Mesendoderm (in vitro differentiated cells): ENCODE data around the gene ITPR3.

Experiments used
- DNase-seq: peaks from one replicate; pipeline ENCODE4 v3.0.0; 2013
- H2AK5ac ChIP-seq: 2 replicates; pipeline ENCODE4 v1.6.1; 2013; ENCODE audit warnings: low read length, inconsistent platforms
- H2BK120ac ChIP-seq: 2 replicates; pipeline ENCODE4 v1.6.1; 2013; ENCODE audit warnings: low read depth, mild to moderate bottlenecking, low read length, moderate library complexity, mixed read lengths
- H2BK15ac ChIP-seq: replicated peaks from 2 replicates; pipeline ENCODE4 v1.6.1; 2013; ENCODE audit warnings: low read depth, mild to moderate bottlenecking, moderate library complexity
- H2BK5ac ChIP-seq: 2 replicates; pipeline ENCODE4 v1.6.1; 2013; ENCODE audit warnings: low read length, inconsistent platforms
- H3K18ac ChIP-seq: 2 replicates; pipeline ENCODE4 v1.6.1; 2013; ENCODE audit warnings: mild to moderate bottlenecking, low read length, mixed read lengths
- H3K23ac ChIP-seq: one replicate; pipeline ENCODE4 v1.6.1; 2013; ENCODE audit warnings: low read length
- H3K27ac ChIP-seq: 2 replicates; pipeline ENCODE4 v1.5.1; 2013; ENCODE audit warnings: low read depth, mild to moderate bottlenecking, inconsistent platforms, low read length, moderate library complexity
- H3K27me3 ChIP-seq: 2 replicates; pipeline ENCODE4 v1.6.1; 2013; ENCODE audit warnings: low read length, control low read depth, mild to moderate bottlenecking, inconsistent platforms; ENCODE audit not compliant: insufficient read depth, poor library complexity
- H3K36me3 ChIP-seq: 2 replicates; pipeline ENCODE4 v1.6.1; 2013; ENCODE audit warnings: low read length, inconsistent platforms; ENCODE audit not compliant: control insufficient read depth, insufficient read depth
- H3K4ac ChIP-seq: one replicate; pipeline ENCODE4 v1.6.1; 2013; ENCODE audit warnings: low read depth, mild to moderate bottlenecking, low read length, moderate library complexity
- H3K4me1 ChIP-seq: 2 replicates; pipeline ENCODE4 v1.6.1; 2013; ENCODE audit warnings: low read depth, low read length, inconsistent platforms; ENCODE audit not compliant: control insufficient read depth
- H3K4me2 ChIP-seq: 2 replicates; pipeline ENCODE4 v1.6.1; 2013; ENCODE audit warnings: low read length
- H3K4me3 ChIP-seq: 2 replicates; pipeline ENCODE4 v1.5.1; 2013; ENCODE audit warnings: mild to moderate bottlenecking, low read length
- H3K56ac ChIP-seq: one replicate; pipeline ENCODE4 v1.6.1; 2013; ENCODE audit warnings: low read length
- H3K79me1 ChIP-seq: 2 replicates; pipeline ENCODE4 v1.6.1; 2013; ENCODE audit warnings: low read length, inconsistent platforms
- H3K79me2 ChIP-seq: 2 replicates; pipeline ENCODE4 v1.6.1; 2013; ENCODE audit warnings: mild to moderate bottlenecking, low read length; ENCODE audit not compliant: control insufficient read depth, insufficient read depth
- H3K9ac ChIP-seq: 2 replicates; pipeline ENCODE4 v1.6.1; 2013; ENCODE audit warnings: low read length, inconsistent platforms
- H4K5ac ChIP-seq: one replicate; pipeline ENCODE4 v1.6.1; 2013; ENCODE audit warnings: low read length
- H4K8ac ChIP-seq: one replicate; pipeline ENCODE4 v1.6.1; 2013; ENCODE audit warnings: low read depth, mild to moderate bottlenecking, control low read depth, low read length, moderate library complexity
- WGBS: extraction: QIAGEN DNeasy Blood & Tissue Kit; methylation state at CpG from one replicate; pipeline ENCODE4 v1.1.7; 2013; ENCODE audit warnings: low lambda C conversion rate, missing lambda C conversion rate; ENCODE audit not compliant: insufficient coverage; ENCODE audit errors: extremely low coverage; 5-methylcytosine and 5-hydroxymethylcytosine counted together

The ITPR3 gene

GRCh38 chr6:33684428-33684896, 63.3 kb downstream of the ITPR3 start:
- Histone ChIP-seq H3K23ac (no peak overlapping the region), H2BK15ac (no peak overlapping the region), H3K27me3 (no peaks in the 10 kb centered on the region), H3K18ac (no peak overlapping the region), H3K4me2 (no peak overlapping the region), H2AK5ac (no peak overlapping the region), H3K36me3 (peaks cover 1% of the 10 kb centered on the region), H3K9ac (no peak overlapping the region), H4K5ac (no peak overlapping the region), H3K4me3 (no peak overlapping the region), H3K27ac (no peak overlapping the region), H4K8ac (no peak overlapping the region), H3K79me2 (no peaks in the 10 kb centered on the region), H3K79me1 (no peaks in the 10 kb centered on the region), H3K56ac (no peak overlapping the region), H3K4ac (no peak overlapping the region), H3K4me1 (no peaks in the 10 kb centered on the region), H2BK5ac (no peak overlapping the region), H2BK120ac (no peak overlapping the region)
- DNase-seq, result no peak
- no CpG with 5 or more reads among the region's 16 CpGs for WGBS

- Histone ChIP-seq H3K27me3 (no peaks in the 10 kb centered on the region), H3K56ac (no peak overlapping the region), H3K23ac (no peak overlapping the region), H2BK15ac (no peak overlapping the region), H4K8ac (no peak overlapping the region), H3K4me1 (no peaks in the 10 kb centered on the region), H3K79me1 (no peaks in the 10 kb centered on the region), H2AK5ac (no peak overlapping the region), H3K18ac (no peak overlapping the region), H3K9ac (no peak overlapping the region), H3K4me3 (no peak overlapping the region), H4K5ac (no peak overlapping the region), H2BK5ac (no peak overlapping the region), H2BK120ac (no peak overlapping the region), H3K4ac (no peak overlapping the region), H3K4me2 (no peak overlapping the region), H3K79me2 (no peaks in the 10 kb centered on the region), H3K27ac (no peak overlapping the region), H3K36me3 (peaks cover 1% of the 10 kb centered on the region)
- DNase-seq, result no peak
- WGBS, result no CpG with 5 or more reads among the region's 7 CpGs
Observed at GRCh38 chr6:33684983-33685382, 63.9 kb downstream of the ITPR3 start.

- Histone ChIP-seq H3K36me3 (peaks cover 1% of the 10 kb centered on the region), H2BK120ac (no peak overlapping the region), H3K79me1 (no peaks in the 10 kb centered on the region), H3K4ac (no peak overlapping the region), H3K4me3 (no peak overlapping the region), H3K56ac (no peak overlapping the region), H3K18ac (no peak overlapping the region), H3K9ac (no peak overlapping the region), H3K27ac (no peak overlapping the region), H4K8ac (no peak overlapping the region), H3K79me2 (no peaks in the 10 kb centered on the region), H4K5ac (no peak overlapping the region), H3K23ac (no peak overlapping the region), H2BK5ac (no peak overlapping the region), H2AK5ac (no peak overlapping the region), H3K4me2 (no peak overlapping the region), H3K4me1 (no peaks in the 10 kb centered on the region), H2BK15ac (no peak overlapping the region), H3K27me3 (no peaks in the 10 kb centered on the region)
- DNase-seq, result no peak
- no CpG with 5 or more reads among the region's 38 CpGs for WGBS
Observed at GRCh38 chr6:33685411-33686224, 64.5 kb downstream of the ITPR3 start.

- Histone ChIP-seq H2BK15ac (no peak overlapping the region), H3K56ac (no peak overlapping the region), H3K79me1 (no peaks in the 10 kb centered on the region), H3K4me2 (no peak overlapping the region), H3K36me3 (peaks cover 1% of the 10 kb centered on the region), H3K23ac (no peak overlapping the region), H3K4me1 (no peaks in the 10 kb centered on the region), H4K8ac (no peak overlapping the region), H3K79me2 (no peaks in the 10 kb centered on the region), H4K5ac (no peak overlapping the region), H2BK5ac (no peak overlapping the region), H2AK5ac (no peak overlapping the region), H3K18ac (no peak overlapping the region), H2BK120ac (no peak overlapping the region), H3K27me3 (no peaks in the 10 kb centered on the region), H3K27ac (no peak overlapping the region), H3K9ac (no peak overlapping the region), H3K4ac (no peak overlapping the region), H3K4me3 (no peak overlapping the region)
- no peak for DNase-seq
- no CpG with 5 or more reads among the region's 6 CpGs for WGBS
Observed at GRCh38 chr6:33686225-33686924, 65.3 kb downstream of the ITPR3 start.

GRCh38 chr6:33686981-33687975, 66.2 kb downstream of the ITPR3 start:
- Histone ChIP-seq H3K4me2 (no peak overlapping the region), H2BK5ac (no peak overlapping the region), H3K36me3 (peaks cover 1% of the 10 kb centered on the region), H3K23ac (no peak overlapping the region), H3K27ac (no peak overlapping the region), H3K4ac (no peak overlapping the region), H3K4me1 (peaks cover 1% of the 10 kb centered on the region), H3K27me3 (no peaks in the 10 kb centered on the region), H2BK120ac (no peak overlapping the region), H2BK15ac (no peak overlapping the region), H3K56ac (no peak overlapping the region), H3K4me3 (no peak overlapping the region), H3K18ac (no peak overlapping the region), H3K9ac (no peak overlapping the region), H3K79me1 (no peaks in the 10 kb centered on the region), H4K8ac (no peak overlapping the region), H3K79me2 (no peaks in the 10 kb centered on the region), H4K5ac (no peak overlapping the region), H2AK5ac (no peak overlapping the region)
- DNase-seq, result no peak
- WGBS, result no CpG with 5 or more reads among the region's 27 CpGs
